ENCODE measurements around the gene CNTLN.
"Not testable (repeated sequence)": the region's sequence is repeated elsewhere in the genome, so short reads cannot be mapped to it uniquely, and the experiment has no call there.

The CNTLN gene

GRCh38 chr9:17177496-17177895 is 42.7 kb downstream of the CNTLN start:
- not testable (repeated sequence) for DNase-seq

GRCh38 chr9:17185481-17186029 is 50.7 kb downstream of the CNTLN start:
- DNase-seq = no peak

GRCh38 chr9:17191082-17191481 is 56.2 kb downstream of the CNTLN start:
- no peak for DNase-seq

GRCh38 chr9:17204611-17205152 is 69.8 kb downstream of the CNTLN start:
- peak; percentile 68 to 80 for DNase-seq

- no peak for DNase-seq
Measured at GRCh38 chr9:17216011-17216410, 81.2 kb downstream of the CNTLN start.

GRCh38 chr9:17216646-17217045 is 81.8 kb downstream of the CNTLN start:
- no peak for DNase-seq

- peak in 1 of 2 experiments; percentile 3 for DNase-seq
Measured at GRCh38 chr9:17217272-17217671, 82.4 kb downstream of the CNTLN start.

- peak in 1 of 2 experiments; percentile 2 for DNase-seq
Measured at GRCh38 chr9:17219261-17219660, 84.4 kb downstream of the CNTLN start.

GRCh38 chr9:17222932-17223331 is 88.1 kb downstream of the CNTLN start:
- no peak for DNase-seq

GRCh38 chr9:17225407-17225806 is 90.6 kb downstream of the CNTLN start:
- no peak for DNase-seq

- DNase-seq = no peak
Measured at GRCh38 chr9:17229945-17230560, 95.2 kb downstream of the CNTLN start.

- no peak for DNase-seq
Measured at GRCh38 chr9:17230646-17231045, 95.8 kb downstream of the CNTLN start.

- DNase-seq = no peak
Measured at GRCh38 chr9:17236147-17236546, 101.3 kb downstream of the CNTLN start.

- no peak for DNase-seq
Measured at GRCh38 chr9:17246770-17247169, 111.9 kb downstream of the CNTLN start.

GRCh38 chr9:17251100-17251499 is 116.3 kb downstream of the CNTLN start:
- DNase-seq = no peak

GRCh38 chr9:17268531-17269188 is 133.8 kb downstream of the CNTLN start:
- not testable (repeated sequence) for DNase-seq

- no peak for DNase-seq
Measured at GRCh38 chr9:17269799-17270198, 135.0 kb downstream of the CNTLN start.

GRCh38 chr9:17272536-17272935 is 137.7 kb downstream of the CNTLN start:
- no peak for DNase-seq

- no peak for DNase-seq
Measured at GRCh38 chr9:17280350-17281012, 145.6 kb downstream of the CNTLN start.

- not testable (repeated sequence) for DNase-seq
Measured at GRCh38 chr9:17290673-17291072, 155.8 kb downstream of the CNTLN start.

- no peak for DNase-seq
Measured at GRCh38 chr9:17291766-17292165, 156.9 kb downstream of the CNTLN start.

GRCh38 chr9:17293685-17294084 is 158.8 kb downstream of the CNTLN start:
- no peak for DNase-seq

GRCh38 chr9:17294822-17295624 is 160.2 kb downstream of the CNTLN start:
- no peak for DNase-seq

Data from NCI-H524 (cell line).